Thoracic aorta (tissue), 2 donors: ENCODE measurements around the gene CEP112. TPM values are rescaled to one million over a fixed set of nuclear protein-coding genes. Genes with fewer than 3 reads are reported as not detected.
A peak's percentile ranks its signal among the peaks of the same experiment; 100 is the strongest.

Experiments
- ATAC-seq: fragments of 150-250 bp; one replicate; pipeline ENCODE4 v1.8.0; 2017; ENCODE audit warnings: low read depth; ENCODE audit not compliant: insufficient number of reproducible peaks, low FRiP score
- DNase-seq: peaks from one replicate; pipeline ENCODE4 v3.0.0-alpha.2; 2020; ENCODE audit warnings: low spot score
- H3K27ac ChIP-seq, 2 donors: fragments of 200-600 bp; sonication (generic); 1 replicate in 1 of 2; 2 replicates in 1 of 2; pipeline ENCODE4 v1.5.1; 2016; ENCODE audit warnings: mild to moderate bottlenecking in 2 of 2, moderate library complexity in 2 of 2
- H3K27me3 ChIP-seq: fragments of 200-600 bp; sonication (generic); replicated peaks from 2 replicates; pipeline ENCODE4 v1.6.0; 2016; ENCODE audit warnings: mild to moderate bottlenecking; ENCODE audit not compliant: insufficient read depth
- H3K36me3 ChIP-seq: fragments of 200-600 bp; sonication (generic); one replicate; pipeline ENCODE4 v1.5.1; 2016
- H3K4me1 ChIP-seq, 2 donors: fragments of 200-600 bp; sonication (generic); 1 replicate in 1 of 2; 2 replicates in 1 of 2; pipeline versions ENCODE4 v1.5.1 to v1.6.0; 2016; ENCODE audit warnings: low read depth in 2 of 2, mild to moderate bottlenecking in 1 of 2; ENCODE audit not compliant: control insufficient read depth in 1 of 2
- H3K4me3 ChIP-seq: fragments of 200-600 bp; sonication (generic); 2 replicates; pipeline ENCODE4 v1.5.1; 2016; ENCODE audit warnings: mild to moderate bottlenecking
- H3K9me3 ChIP-seq: fragments of 200-600 bp; sonication (generic); 2 replicates; pipeline ENCODE4 v1.5.1; 2016
- total RNA-seq, 2 donors: library from RNA; depleted of rRNA; stranded (reverse); fragments of >200 nt; gene quantifications; one replicate each; pipeline versions ENCODE4 v1.1.0 to v1.2.3, GENCODE V29; 2016
- TF ChIP-seq, protein P1 (sequence below): fragments of 200-600 bp; sonication (generic); IDR thresholded peaks from one replicate; pipeline ENCODE4 v1.5.1; 2019; ENCODE audit warnings: antibody characterized with exemption

CEP112 gene
- total RNA-seq, 2 donors from 2014 or later: 13.4 to 19.0 TPM

DNA sequence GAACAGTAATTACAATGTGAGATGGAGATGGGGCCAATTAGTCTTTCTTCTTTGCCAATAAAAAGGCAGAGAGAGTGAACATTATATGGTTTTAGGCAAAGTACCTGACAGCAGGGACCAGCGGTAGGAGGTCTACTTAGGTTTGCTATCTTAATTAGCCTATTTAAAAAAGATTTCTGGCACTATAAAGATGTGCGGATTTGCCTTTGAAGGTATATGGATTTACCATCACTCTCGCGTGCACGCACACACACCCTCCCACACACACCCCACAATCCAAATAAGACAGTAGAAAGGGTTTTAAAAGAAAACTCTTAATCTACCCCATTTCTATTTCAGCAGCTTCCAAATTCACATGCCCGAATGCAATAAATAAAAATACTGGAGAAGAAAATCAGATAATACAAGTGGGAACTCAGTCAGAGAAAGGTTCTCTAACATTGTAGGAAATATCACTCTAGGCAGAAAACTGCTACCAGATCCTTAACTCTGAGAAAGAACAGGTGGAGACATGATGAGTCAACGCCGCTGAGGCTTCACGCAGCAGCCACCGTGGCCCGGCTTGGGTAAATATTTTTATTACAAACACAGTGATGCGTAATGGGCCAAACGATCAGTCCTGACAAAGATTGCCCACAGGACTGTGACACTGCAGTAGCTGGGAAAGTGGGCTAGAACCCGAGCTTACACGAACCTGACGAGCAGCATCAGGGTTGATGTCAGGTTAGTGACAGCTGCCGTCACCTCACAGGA lies 563.9 kb downstream of the CEP112 start:
- peak; percentile 3 for DNase-seq

DNA sequence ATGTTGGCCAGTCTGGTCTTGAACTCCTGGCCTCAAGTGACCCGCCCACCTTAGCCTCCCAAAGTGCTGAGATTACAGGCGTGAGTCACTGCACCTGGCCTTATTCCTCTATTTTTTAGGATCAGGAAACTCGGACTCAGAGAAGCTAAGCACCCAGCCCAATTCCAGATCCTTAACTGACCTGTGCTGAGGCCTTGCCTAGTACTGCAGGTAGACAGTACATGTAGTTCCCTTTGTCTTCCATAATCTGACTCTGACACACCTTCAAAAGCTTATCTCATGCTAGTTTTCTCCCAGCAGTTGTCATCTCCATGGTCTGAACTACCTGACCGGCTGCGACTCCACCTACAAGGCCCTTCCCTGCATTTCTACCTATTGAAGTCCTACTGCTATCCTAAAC lies 564.8 kb downstream of the CEP112 start:
- Histone ChIP-seq H3K36me3 (no peaks in the 10 kb centered on the region), H3K27ac (no peak overlapping the region)

More for the DNA sequence above, 563.9 kb downstream of the CEP112 start:
- TF ChIP-seq, protein P1, sequence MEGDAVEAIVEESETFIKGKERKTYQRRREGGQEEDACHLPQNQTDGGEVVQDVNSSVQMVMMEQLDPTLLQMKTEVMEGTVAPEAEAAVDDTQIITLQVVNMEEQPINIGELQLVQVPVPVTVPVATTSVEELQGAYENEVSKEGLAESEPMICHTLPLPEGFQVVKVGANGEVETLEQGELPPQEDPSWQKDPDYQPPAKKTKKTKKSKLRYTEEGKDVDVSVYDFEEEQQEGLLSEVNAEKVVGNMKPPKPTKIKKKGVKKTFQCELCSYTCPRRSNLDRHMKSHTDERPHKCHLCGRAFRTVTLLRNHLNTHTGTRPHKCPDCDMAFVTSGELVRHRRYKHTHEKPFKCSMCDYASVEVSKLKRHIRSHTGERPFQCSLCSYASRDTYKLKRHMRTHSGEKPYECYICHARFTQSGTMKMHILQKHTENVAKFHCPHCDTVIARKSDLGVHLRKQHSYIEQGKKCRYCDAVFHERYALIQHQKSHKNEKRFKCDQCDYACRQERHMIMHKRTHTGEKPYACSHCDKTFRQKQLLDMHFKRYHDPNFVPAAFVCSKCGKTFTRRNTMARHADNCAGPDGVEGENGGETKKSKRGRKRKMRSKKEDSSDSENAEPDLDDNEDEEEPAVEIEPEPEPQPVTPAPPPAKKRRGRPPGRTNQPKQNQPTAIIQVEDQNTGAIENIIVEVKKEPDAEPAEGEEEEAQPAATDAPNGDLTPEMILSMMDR: no peak
- Histone ChIP-seq H3K4me1 (peaks cover 0 to 12% of the 10 kb centered on the region in 2 donors), H3K36me3 (no peaks in the 10 kb centered on the region), H3K27me3 (no peaks in the 10 kb centered on the region), H3K9me3 (no peaks in the 10 kb centered on the region), H3K4me3 (peak overlapping the region; percentile 52), H3K27ac (no peak overlapping the region)
- ATAC-seq: no peak

DNA sequence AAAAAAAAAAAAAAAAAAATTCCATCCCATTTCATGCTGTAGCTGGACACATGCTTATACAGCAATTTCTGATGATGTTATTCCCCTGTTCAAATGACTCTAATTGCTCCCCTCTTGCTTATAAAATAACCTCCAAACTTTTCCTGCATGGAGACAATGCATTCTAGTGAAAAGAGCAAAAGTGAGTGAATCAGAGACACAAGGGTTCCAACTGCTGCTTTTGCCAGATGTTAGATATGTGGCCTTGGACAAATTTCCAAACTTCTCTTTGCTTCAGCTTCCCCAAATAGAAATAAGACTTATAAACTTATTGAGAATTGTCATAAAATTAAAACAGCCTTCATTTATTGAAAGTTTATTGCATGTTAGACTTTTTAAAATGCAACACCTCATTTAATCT lies 565.5 kb downstream of the CEP112 start:
- ATAC-seq (no peak), DNase-seq (no peak)
- Histone ChIP-seq H3K9me3 (no peaks in the 10 kb centered on the region), H3K36me3 (no peaks in the 10 kb centered on the region), H3K27me3 (no peaks in the 10 kb centered on the region), H3K4me1 (peaks cover 0 to 21% of the 10 kb centered on the region in 2 donors), H3K4me3 (no peak overlapping the region), H3K27ac (no peak overlapping the region)
- TF ChIP-seq, protein P1: no peak

More for the DNA sequence above, 564.8 kb downstream of the CEP112 start:
- peaks cover 0 to 18% of the 10 kb centered on the region in 2 donors for H3K4me1 ChIP-seq
- H3K9me3 ChIP-seq: no peaks in the 10 kb centered on the region
- H3K27me3 ChIP-seq: no peaks in the 10 kb centered on the region
- ATAC-seq (no peak), DNase-seq (no peak)
- TF ChIP-seq, protein P1: no peak
- no peak overlapping the region for H3K4me3 ChIP-seq

DNA sequence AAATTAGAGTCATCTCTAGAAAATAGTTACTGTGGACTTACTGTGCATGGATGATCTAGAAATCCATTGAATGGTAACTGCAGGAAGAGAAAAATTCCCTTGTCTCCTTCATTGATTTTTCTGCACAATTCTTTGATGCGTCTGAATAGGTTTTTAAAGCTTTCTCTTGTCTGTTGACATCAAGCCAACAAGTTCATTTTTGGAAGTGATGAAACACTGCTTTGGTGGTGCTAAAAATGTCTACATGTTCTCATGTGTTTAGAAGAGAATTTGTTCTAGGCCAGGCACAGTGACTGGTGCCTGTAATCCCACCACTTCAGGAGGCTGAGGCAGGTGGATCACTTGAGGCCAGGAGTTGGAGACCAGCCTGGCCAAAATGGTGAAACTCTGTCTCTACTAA lies 573.4 kb downstream of the CEP112 start:
- Histone ChIP-seq H3K4me1 (peaks cover 0 to 9% of the 10 kb centered on the region in 2 donors), H3K36me3 (no peaks in the 10 kb centered on the region), H3K9me3 (no peaks in the 10 kb centered on the region), H3K4me3 (no peak overlapping the region), H3K27me3 (no peaks in the 10 kb centered on the region), H3K27ac (no peak overlapping the region)
- no peak for DNase-seq
- TF ChIP-seq, protein P1: no peak
- ATAC-seq: no peak

DNA sequence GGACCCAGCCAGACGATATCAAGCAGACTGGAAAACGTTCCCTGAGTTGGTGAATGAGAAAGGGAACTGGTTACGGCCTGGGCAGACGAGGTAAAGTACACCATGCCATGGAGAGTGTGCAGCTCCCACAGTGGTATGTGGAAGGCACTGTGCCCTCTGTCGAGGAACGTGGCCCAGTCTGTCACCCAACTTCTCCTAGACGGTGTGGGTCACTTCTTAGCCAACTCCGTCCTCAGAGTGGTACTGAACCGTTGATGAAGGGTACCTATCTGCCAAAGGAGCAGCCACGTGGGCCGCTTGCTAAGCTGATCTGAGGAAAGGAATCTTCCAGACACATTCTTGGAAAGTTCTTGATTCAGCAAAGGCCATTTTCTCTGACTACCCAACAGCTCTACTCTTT lies 574.4 kb downstream of the CEP112 start:
- Histone ChIP-seq H3K4me1 (peaks cover 0 to 6% of the 10 kb centered on the region in 2 donors), H3K27ac (no peak overlapping the region), H3K4me3 (no peak overlapping the region), H3K27me3 (no peaks in the 10 kb centered on the region), H3K36me3 (no peaks in the 10 kb centered on the region), H3K9me3 (no peaks in the 10 kb centered on the region)
- TF ChIP-seq, protein P1: no peak
- DNase-seq (no peak), ATAC-seq (no peak)
